ENCODE results near the gene CLCN4. TPM values are rescaled to one million over a fixed set of nuclear protein-coding genes. Genes with fewer than 3 reads are reported as not detected.

Gene CLCN4
- total RNA-seq, 1 experiment from 2014 or later: 3.1 TPM

GRCh38 chrX:10118530-10118929 is 38.2 kb upstream of the CLCN4 start:
- Histone ChIP-seq H3K4me1 (replicated peaks; ENCODE audit: insufficient read depth) (no peaks in the 10 kb centered on the region), H3K36me3 (ENCODE audit: low read depth) (peaks cover 32% of the 10 kb centered on the region), H3K79me2 (ENCODE audit: low read depth) (no peaks in the 10 kb centered on the region), H3K9me3 (ENCODE audit: insufficient read depth, low read depth) (peaks cover 30% of the 10 kb centered on the region), H3K9me2 (ENCODE audit: insufficient read depth) (no peaks in the 10 kb centered on the region), H3F3A (ENCODE audit: insufficient read depth, low read depth) (peaks cover 13% of the 10 kb centered on the region; the same call in 1 of the 2 replicates), H3K27ac (no peak overlapping the region), H3K4me2 (no peak overlapping the region), H3K4me3 (no peak overlapping the region), H4K20me1 (ENCODE audit: insufficient read depth) (no peaks in the 10 kb centered on the region), H3K27me3 (ENCODE audit: insufficient read depth, low read depth) (no peaks in the 10 kb centered on the region), H2AFZ (no peak overlapping the region)
- POLR2A ChIA-PET (ENCODE audit: unreplicated experiment): interaction anchor here (0.7 kb wide), 1 partner anchor 806 kb away, joined by 3 read pairs; no protein-coding TSS in a partner anchor
- CTCF ChIA-PET: no interaction called here
- DNase-seq: no peak
- intact Hi-C loops (cut with micrococcal nuclease; ENCODE audit: unreplicated experiment): loop anchor here (5.0 to 10.0 kb wide), 2 partner anchors 1301 to 1374 kb away; no protein-coding TSS in a partner anchor
- TF ChIP-seq, protein P1, sequence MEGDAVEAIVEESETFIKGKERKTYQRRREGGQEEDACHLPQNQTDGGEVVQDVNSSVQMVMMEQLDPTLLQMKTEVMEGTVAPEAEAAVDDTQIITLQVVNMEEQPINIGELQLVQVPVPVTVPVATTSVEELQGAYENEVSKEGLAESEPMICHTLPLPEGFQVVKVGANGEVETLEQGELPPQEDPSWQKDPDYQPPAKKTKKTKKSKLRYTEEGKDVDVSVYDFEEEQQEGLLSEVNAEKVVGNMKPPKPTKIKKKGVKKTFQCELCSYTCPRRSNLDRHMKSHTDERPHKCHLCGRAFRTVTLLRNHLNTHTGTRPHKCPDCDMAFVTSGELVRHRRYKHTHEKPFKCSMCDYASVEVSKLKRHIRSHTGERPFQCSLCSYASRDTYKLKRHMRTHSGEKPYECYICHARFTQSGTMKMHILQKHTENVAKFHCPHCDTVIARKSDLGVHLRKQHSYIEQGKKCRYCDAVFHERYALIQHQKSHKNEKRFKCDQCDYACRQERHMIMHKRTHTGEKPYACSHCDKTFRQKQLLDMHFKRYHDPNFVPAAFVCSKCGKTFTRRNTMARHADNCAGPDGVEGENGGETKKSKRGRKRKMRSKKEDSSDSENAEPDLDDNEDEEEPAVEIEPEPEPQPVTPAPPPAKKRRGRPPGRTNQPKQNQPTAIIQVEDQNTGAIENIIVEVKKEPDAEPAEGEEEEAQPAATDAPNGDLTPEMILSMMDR (conservative IDR thresholded peaks at IDR 0.05): no peak
- no peak for TF ChIP-seq EZH2 (IDR thresholded peaks at IDR 0.05; ENCODE audit: low read depth)
- BruUV-seq (replicated peaks): no TSS peak

DNA sequence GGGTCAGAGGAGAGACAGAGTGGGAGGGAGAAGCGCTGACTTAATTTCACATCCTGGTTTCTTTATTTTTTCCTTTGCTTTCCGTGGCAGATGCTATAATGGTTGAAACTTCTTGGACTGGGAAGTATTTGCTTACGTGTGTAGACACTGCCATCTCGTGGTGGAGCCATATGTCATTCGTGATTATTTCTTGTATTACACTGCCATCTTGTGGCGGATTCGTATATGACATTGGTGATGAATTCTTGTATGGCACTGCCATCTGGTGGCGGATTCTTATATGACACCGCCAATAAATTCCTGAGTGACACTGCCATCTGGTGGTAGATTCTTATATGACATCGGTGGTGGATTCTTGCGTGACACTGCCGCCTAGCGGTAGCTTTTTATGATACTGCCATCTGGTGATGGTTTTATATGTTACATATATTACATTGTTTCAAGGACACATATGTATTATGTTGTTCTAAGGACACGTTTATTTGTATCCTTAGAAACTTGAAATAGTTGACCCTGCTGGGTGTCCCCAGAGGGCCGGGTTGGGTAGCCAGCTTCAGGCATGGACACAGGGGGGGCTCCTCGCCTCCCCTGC is 37.3 kb upstream of the CLCN4 start:
- POLR2A ChIA-PET (ENCODE audit: unreplicated experiment): interaction anchor here (0.7 kb wide), 1 partner anchor 807 kb away, joined by 3 read pairs; no protein-coding TSS in a partner anchor
- H3K4me2 ChIP-seq: no peak overlapping the region
- H3K9me3 ChIP-seq (ENCODE audit: insufficient read depth, low read depth): peaks cover 30% of the 10 kb centered on the region
- peak; percentile 45 to 46 for DNase-seq
- H3K4me1 ChIP-seq (replicated peaks; ENCODE audit: insufficient read depth): no peaks in the 10 kb centered on the region
- peaks cover 13% of the 10 kb centered on the region; the same call in 1 of the 2 replicates for H3F3A ChIP-seq (ENCODE audit: insufficient read depth, low read depth)
- CTCF ChIA-PET: interaction anchor here (0.6 kb wide), 1 partner anchor 22 kb away, joined by 3 read pairs; no protein-coding TSS in a partner anchor
- no peaks in the 10 kb centered on the region for H3K79me2 ChIP-seq (ENCODE audit: low read depth)
- no peak overlapping the region for H2AFZ ChIP-seq
- TF ChIP-seq, protein P1 (conservative IDR thresholded peaks at IDR 0.05): peak; percentile 100
- TF ChIP-seq EZH2 (IDR thresholded peaks at IDR 0.05; ENCODE audit: low read depth): no peak
- H3K36me3 ChIP-seq (ENCODE audit: low read depth): peaks cover 32% of the 10 kb centered on the region
- H4K20me1 ChIP-seq (ENCODE audit: insufficient read depth): no peaks in the 10 kb centered on the region
- H3K4me3 ChIP-seq: no peak overlapping the region
- no TSS peak for BruUV-seq (replicated peaks)
- H3K27ac ChIP-seq: no peak overlapping the region
- no peaks in the 10 kb centered on the region for H3K27me3 ChIP-seq (ENCODE audit: insufficient read depth, low read depth)
- intact Hi-C loops (cut with micrococcal nuclease; ENCODE audit: unreplicated experiment): loop anchor here (1.0 to 10.0 kb wide), 6 partner anchors 124 to 1375 kb away; no protein-coding TSS in a partner anchor
- H3K9me2 ChIP-seq (ENCODE audit: insufficient read depth): no peaks in the 10 kb centered on the region

- Histone ChIP-seq H3K9me3 (ENCODE audit: insufficient read depth, low read depth) (peaks cover 30% of the 10 kb centered on the region), H3K36me3 (ENCODE audit: low read depth) (peaks cover 32% of the 10 kb centered on the region), H3K79me2 (ENCODE audit: low read depth) (no peaks in the 10 kb centered on the region), H3F3A (ENCODE audit: insufficient read depth, low read depth) (peaks cover 13% of the 10 kb centered on the region; the same call in 1 of the 2 replicates), H3K27ac (no peak overlapping the region), H3K9me2 (ENCODE audit: insufficient read depth) (no peaks in the 10 kb centered on the region), H3K4me3 (no peak overlapping the region), H4K20me1 (ENCODE audit: insufficient read depth) (no peaks in the 10 kb centered on the region), H3K4me1 (replicated peaks; ENCODE audit: insufficient read depth) (no peaks in the 10 kb centered on the region), H3K4me2 (no peak overlapping the region), H3K27me3 (ENCODE audit: insufficient read depth, low read depth) (no peaks in the 10 kb centered on the region), H2AFZ (no peak overlapping the region)
- CTCF ChIA-PET: interaction anchor here (0.6 kb wide), 1 partner anchor 21 kb away, joined by 3 read pairs; no protein-coding TSS in a partner anchor
- no peak for DNase-seq
- BruUV-seq (replicated peaks): no TSS peak
- POLR2A ChIA-PET (ENCODE audit: unreplicated experiment): no interaction called here
- TF ChIP-seq EZH2 (IDR thresholded peaks at IDR 0.05; ENCODE audit: low read depth): no peak
- TF ChIP-seq, protein P1 (conservative IDR thresholded peaks at IDR 0.05): no peak
- intact Hi-C loops (cut with micrococcal nuclease; ENCODE audit: unreplicated experiment): no loop called here
Observed at GRCh38 chrX:10120331-10120730, 36.4 kb upstream of the CLCN4 start.
